OCI-LY3 (cell line): ENCODE measurements around the gene GFER.

Experiments used
- H2AFZ ChIP-seq: fragments of 200-600, 300-600 bp; shearing (Covaris generic); 2 replicates; pipeline ENCODE4 v1.6.0; 2014; ENCODE audit warnings: antibody characterized with exemption, low read depth, low read length
- H3K27ac ChIP-seq: fragments of 200-600, 300-600 bp; sonication (generic); 2 replicates; pipeline ENCODE4 v1.5.1; 2014; ENCODE audit warnings: mild to moderate bottlenecking, low read length, moderate library complexity, mixed read lengths
- H3K27me3 ChIP-seq: fragments of 200-600, 300-600 bp; sonication (generic); 2 replicates; pipeline ENCODE4 v1.6.1; 2014; ENCODE audit warnings: low read depth, low read length, mixed read lengths
- H3K36me3 ChIP-seq: fragments of 200-600, 300-600 bp; sonication (generic); replicated peaks from 2 replicates; pipeline ENCODE3; 2014; ENCODE audit warnings: low read depth, low read length, mixed read lengths
- H3K4me1 ChIP-seq: fragments of 300-600, 200-600 bp; sonication (generic); 2 replicates; pipeline ENCODE4 v1.6.1; 2014; ENCODE audit warnings: low read length, mixed read lengths
- H3K4me2 ChIP-seq: fragments of 200-600, 300-600 bp; sonication (generic); 2 replicates; pipeline ENCODE4 v1.6.1; 2014; ENCODE audit warnings: low read length, mixed read lengths
- H3K4me3 ChIP-seq: fragments of 300-600, 200-600 bp; sonication (generic); 2 replicates; pipeline ENCODE4 v1.5.1; 2014; ENCODE audit warnings: antibody characterized with exemption, mild to moderate bottlenecking, low read length, moderate library complexity
- H3K79me2 ChIP-seq: fragments of 300-600, 200-600 bp; shearing (Covaris generic); 2 replicates; pipeline ENCODE4 v1.6.1; 2014; ENCODE audit warnings: mild to moderate bottlenecking, low read length, mixed read lengths
- H3K9ac ChIP-seq: fragments of 300-600, 200-600 bp; shearing (Covaris generic); 2 replicates; pipeline ENCODE4 v1.6.0; 2014; ENCODE audit warnings: mild to moderate bottlenecking, low read length, moderate library complexity
- H3K9me3 ChIP-seq: fragments of 200-600, 300-600 bp; shearing (Covaris generic); 2 replicates; pipeline ENCODE4 v1.6.1; 2014; ENCODE audit warnings: low read length, mixed read lengths; ENCODE audit not compliant: insufficient read depth
- H4K20me1 ChIP-seq: fragments of 200-600, 300-600 bp; sonication (generic); 2 replicates; pipeline ENCODE4 v1.6.1; 2016; ENCODE audit warnings: low read length, mixed read lengths; ENCODE audit not compliant: insufficient read depth
- CTCF ChIP-seq: fragments of 200-600, 300-600 bp; sonication (generic); IDR thresholded peaks from 2 replicates; pipeline ENCODE4 v1.5.1; 2014; ENCODE audit warnings: antibody characterized with exemption, low read length, low read depth
- EZH2phosphoT487 ChIP-seq: fragments of 200-600 bp; shearing (Covaris generic); IDR thresholded peaks from 2 replicates; pipeline ENCODE4 v1.6.1; 2018; ENCODE audit warnings: antibody characterized with exemption, mixed run types, low read depth

GFER gene

GRCh38 chr16:2001456-2002355, 17.7 kb downstream of the GFER start:
- Histone ChIP-seq H2AFZ (no peak overlapping the region), H4K20me1 (peaks cover 37% of the 10 kb centered on the region), H3K4me3 (no peak overlapping the region), H3K9me3 (no peaks in the 10 kb centered on the region), H3K79me2 (peaks cover 40% of the 10 kb centered on the region), H3K27me3 (no peaks in the 10 kb centered on the region), H3K4me1 (peaks cover 8% of the 10 kb centered on the region; the same call in 1 of the 2 replicates), H3K4me2 (no peak overlapping the region), H3K9ac (no peak overlapping the region), H3K27ac (no peak overlapping the region), H3K36me3 (peaks cover 34% of the 10 kb centered on the region)
- TF ChIP-seq EZH2phosphoT487, result no peak
- no peak for TF ChIP-seq CTCF

- Histone ChIP-seq H3K27ac (no peak overlapping the region), H3K4me2 (no peak overlapping the region), H2AFZ (no peak overlapping the region), H3K79me2 (peaks cover 49% of the 10 kb centered on the region), H3K9ac (no peak overlapping the region), H3K36me3 (peaks cover 36% of the 10 kb centered on the region), H3K4me3 (no peak overlapping the region), H3K9me3 (no peaks in the 10 kb centered on the region), H3K27me3 (no peaks in the 10 kb centered on the region), H4K20me1 (peaks cover 46% of the 10 kb centered on the region), H3K4me1 (peaks cover 11% of the 10 kb centered on the region)
- no peak for TF ChIP-seq CTCF
- no peak for TF ChIP-seq EZH2phosphoT487
Measured at GRCh38 chr16:2002406-2003230, 18.6 kb downstream of the GFER start.

- H3K9ac ChIP-seq, result no peak overlapping the region
- H3K27me3 ChIP-seq, result no peaks in the 10 kb centered on the region
- H3K4me2 ChIP-seq, result no peak overlapping the region
- H3K4me3 ChIP-seq, result no peak overlapping the region
- H3K79me2 ChIP-seq, result peaks cover 56% of the 10 kb centered on the region
- H3K9me3 ChIP-seq, result no peaks in the 10 kb centered on the region
- no peak overlapping the region for H2AFZ ChIP-seq
- H4K20me1 ChIP-seq, result peaks cover 53% of the 10 kb centered on the region
- TF ChIP-seq EZH2phosphoT487, result no peak
- no peak for TF ChIP-seq CTCF
- H3K27ac ChIP-seq, result no peak overlapping the region
- peaks cover 43% of the 10 kb centered on the region for H3K36me3 ChIP-seq
- H3K4me1 ChIP-seq, result peaks cover 19% of the 10 kb centered on the region
Measured at GRCh38 chr16:2003231-2003826, 19.3 kb downstream of the GFER start.
